PFSK-1 (cell line): ENCODE results near the gene CFAP251.

Experiments used
- FOXP2 ChIP-seq: optimal IDR thresholded peaks from 2 replicates; pipeline ENCODE3; 2011; ENCODE audit warnings: borderline replicate concordance, control low read depth, inconsistent platforms; ENCODE audit not compliant: insufficient read depth; ENCODE audit errors: extremely low read length, extremely low read depth
- POLR2AphosphoS5 ChIP-seq: IDR thresholded peaks from 2 replicates; pipeline ENCODE4 v1.6.1; 2012; ENCODE audit warnings: low read depth, mild to moderate bottlenecking, control low read depth, low read length, moderate library complexity
- SIN3A ChIP-seq: IDR thresholded peaks from 2 replicates; pipeline ENCODE4 v1.6.1; 2012; ENCODE audit warnings: mild to moderate bottlenecking, low read length, moderate library complexity, borderline replicate concordance; ENCODE audit not compliant: insufficient read depth
- TAF1 ChIP-seq: IDR thresholded peaks from 2 replicates; pipeline ENCODE4 v1.6.1; 2012; ENCODE audit warnings: low read length, control low read depth, borderline replicate concordance; ENCODE audit not compliant: insufficient read depth
- TF ChIP-seq, protein P1 (sequence below), 2 experiments: IDR thresholded peaks; 2 replicates each; pipeline versions ENCODE4 v1.6.1 to v1.8.0; 2011 to 2012; ENCODE audit warnings: low read depth in 2 of 2, low read length in 2 of 2, control low read depth in 1 of 2, inconsistent platforms in 1 of 2, mild to moderate bottlenecking in 1 of 2, moderate library complexity in 1 of 2; ENCODE audit not compliant: insufficient read depth in 1 of 2

The CFAP251 gene

DNA sequence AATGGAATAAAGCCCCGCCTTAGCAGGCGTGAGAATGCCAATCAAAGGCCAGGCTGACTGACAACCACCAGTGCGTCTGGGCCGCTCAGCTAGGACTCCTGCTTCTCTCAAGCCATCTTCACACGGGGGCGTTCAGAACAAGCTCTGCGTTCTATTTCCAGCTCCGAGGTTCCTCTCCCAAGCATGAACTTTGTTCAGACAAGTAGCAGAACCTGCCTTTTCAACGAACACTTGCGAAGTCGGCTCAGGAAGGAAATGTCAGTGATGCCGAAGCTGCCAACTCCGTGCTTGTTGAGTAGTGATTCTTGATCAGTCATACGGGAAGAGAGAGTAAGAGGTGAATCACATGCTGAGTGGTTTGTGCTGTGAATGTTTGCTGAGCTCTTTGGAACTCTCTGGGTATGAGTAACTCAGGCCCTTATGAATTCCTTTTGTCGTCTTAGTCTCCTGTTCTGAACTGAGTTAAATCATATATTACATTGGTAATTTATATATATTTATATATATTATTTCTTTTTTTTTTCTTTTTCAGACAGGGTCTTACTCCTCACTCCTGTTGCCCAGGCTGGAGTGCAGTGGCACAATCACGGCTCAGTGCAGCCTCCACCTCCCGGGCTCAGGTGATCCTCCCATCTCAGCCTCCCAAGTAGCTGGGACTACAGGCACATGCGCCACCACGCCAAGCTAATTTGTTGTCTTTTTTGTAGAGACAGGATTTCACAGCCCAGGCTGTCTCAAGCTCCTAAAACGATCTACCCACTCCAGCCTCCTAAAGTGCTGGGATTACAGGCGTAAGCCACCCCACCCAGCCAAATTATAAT lies 73.9 kb downstream of the CFAP251 start:
- TF ChIP-seq TAF1 (no peak), POLR2AphosphoS5 (no peak), SIN3A (no peak), FOXP2 (no peak)
- TF ChIP-seq, protein P1, sequence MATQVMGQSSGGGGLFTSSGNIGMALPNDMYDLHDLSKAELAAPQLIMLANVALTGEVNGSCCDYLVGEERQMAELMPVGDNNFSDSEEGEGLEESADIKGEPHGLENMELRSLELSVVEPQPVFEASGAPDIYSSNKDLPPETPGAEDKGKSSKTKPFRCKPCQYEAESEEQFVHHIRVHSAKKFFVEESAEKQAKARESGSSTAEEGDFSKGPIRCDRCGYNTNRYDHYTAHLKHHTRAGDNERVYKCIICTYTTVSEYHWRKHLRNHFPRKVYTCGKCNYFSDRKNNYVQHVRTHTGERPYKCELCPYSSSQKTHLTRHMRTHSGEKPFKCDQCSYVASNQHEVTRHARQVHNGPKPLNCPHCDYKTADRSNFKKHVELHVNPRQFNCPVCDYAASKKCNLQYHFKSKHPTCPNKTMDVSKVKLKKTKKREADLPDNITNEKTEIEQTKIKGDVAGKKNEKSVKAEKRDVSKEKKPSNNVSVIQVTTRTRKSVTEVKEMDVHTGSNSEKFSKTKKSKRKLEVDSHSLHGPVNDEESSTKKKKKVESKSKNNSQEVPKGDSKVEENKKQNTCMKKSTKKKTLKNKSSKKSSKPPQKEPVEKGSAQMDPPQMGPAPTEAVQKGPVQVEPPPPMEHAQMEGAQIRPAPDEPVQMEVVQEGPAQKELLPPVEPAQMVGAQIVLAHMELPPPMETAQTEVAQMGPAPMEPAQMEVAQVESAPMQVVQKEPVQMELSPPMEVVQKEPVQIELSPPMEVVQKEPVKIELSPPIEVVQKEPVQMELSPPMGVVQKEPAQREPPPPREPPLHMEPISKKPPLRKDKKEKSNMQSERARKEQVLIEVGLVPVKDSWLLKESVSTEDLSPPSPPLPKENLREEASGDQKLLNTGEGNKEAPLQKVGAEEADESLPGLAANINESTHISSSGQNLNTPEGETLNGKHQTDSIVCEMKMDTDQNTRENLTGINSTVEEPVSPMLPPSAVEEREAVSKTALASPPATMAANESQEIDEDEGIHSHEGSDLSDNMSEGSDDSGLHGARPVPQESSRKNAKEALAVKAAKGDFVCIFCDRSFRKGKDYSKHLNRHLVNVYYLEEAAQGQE (IDR thresholded peaks at IDR 0.05; ENCODE audit: insufficient read depth in 1 of 2, low read depth in 2 of 2, low read length in 2 of 2): no peak

DNA sequence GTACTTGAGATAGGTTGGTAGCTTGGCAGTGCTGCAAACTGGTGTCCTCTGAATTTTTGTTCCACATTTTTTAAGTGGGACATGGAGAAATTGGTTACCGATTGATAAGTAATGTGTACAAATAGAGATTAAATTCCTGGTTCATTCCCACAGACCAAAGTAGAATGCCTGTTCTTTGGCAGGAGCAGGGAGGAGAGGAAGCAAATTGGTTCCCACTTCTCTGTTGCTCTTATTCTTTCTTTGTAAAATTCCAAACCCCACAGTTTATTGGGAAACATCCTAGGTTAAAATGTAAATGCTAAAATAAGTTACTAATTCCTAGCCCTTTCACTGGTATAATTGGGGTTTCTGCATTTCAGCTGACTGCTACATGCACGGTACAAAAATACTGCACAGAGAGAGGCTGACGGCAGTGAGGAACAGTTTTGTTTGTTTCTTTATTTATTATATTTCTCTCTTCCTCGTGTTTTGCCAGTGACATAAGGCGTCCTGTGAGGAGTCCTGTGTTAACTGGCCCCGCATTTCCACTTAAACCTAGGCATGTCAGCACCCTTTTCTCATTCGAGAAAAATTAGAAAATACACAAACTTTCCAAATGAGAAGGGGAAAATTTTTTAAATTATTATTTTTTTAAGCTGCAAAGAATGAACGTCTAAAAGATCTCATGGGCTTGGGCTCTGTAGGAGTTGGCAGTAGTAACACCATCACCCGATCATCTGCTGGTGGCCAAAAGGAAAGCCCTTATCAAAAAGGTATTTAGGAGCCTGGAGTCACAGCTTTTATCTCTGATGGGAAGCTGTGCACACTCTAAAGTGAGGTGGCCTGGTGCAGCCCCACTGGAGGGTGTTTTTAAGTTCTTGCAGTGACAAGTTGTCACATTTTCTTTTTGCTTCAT lies 77.9 kb downstream of the CFAP251 start:
- TF ChIP-seq SIN3A: no peak
- no peak for TF ChIP-seq POLR2AphosphoS5
- TF ChIP-seq, protein P1 (IDR thresholded peaks at IDR 0.05; ENCODE audit: insufficient read depth in 1 of 2, low read depth in 2 of 2, low read length in 2 of 2): no peak
- TF ChIP-seq TAF1: no peak
- no peak for TF ChIP-seq FOXP2

DNA sequence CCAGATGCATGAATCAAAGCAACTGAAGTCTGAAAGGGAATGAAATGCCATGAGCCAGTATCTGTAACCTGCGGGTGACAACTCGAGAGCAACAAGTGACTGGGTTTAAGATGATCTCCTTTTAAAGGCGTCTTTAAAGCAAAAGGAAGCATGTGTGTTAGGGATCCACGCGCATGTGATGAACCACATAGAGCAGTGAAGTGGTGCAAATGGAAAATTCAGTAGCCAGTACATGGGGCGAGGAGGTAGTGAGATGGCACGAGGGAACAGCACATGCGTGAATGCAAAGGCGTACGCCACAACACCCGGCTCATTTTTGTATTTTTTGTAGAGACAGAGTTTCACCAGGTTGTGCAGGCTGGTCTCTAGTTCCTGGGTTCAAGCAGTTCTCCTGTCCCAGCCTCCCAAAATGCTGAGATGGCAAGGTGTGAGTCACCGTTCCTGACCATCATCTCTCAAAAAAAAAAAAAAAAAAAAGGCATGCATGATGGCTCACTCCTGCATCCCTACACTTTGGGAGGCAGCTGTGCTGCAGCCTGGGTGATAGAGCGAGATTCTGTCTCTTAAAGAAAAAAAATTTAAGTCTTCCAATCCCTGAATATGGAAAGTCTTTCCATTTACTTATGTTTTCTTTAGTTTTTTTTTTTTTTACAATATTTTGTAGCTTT lies 78.7 kb downstream of the CFAP251 start:
- TF ChIP-seq SIN3A (no peak), POLR2AphosphoS5 (no peak), TAF1 (no peak), FOXP2 (no peak)
- TF ChIP-seq, protein P1 (IDR thresholded peaks at IDR 0.05; ENCODE audit: insufficient read depth in 1 of 2, low read depth in 2 of 2, low read length in 2 of 2): no peak

DNA sequence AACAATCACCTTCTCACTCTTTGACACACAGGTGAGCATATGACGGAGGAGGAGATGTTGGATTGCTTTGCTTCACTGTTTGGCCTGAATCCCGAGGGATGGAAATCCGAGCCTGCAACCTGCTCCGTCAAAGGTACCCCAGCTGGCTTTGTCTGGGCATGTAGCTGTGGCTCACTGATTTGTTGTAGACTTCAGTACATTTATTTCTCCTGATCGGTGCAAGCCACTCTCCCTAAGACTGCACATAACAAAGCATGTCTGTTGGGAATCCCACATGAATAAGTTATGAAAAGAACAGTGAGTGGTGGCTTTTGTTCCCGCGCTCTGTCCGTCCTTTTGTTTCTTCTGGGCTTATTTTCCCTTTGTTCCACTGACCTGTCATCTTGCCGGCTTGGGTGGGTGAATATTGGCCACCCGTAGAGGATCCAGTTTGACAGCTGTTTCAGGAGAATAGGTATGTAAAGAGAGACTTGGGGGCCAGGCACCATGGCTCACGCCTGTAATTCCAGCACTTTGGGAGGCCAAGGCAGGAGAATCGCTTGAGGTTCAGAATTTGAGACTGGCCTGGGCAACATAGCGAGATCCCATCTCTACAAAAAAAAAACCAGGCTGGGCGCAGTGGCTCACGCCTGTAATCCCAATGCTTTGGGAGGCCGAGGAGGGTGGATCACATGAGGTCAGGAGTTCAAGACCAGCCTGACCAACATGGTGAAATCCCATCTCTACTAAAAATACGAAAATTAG lies 83.2 kb downstream of the CFAP251 start:
- TF ChIP-seq TAF1: no peak
- no peak for TF ChIP-seq POLR2AphosphoS5
- no peak for TF ChIP-seq FOXP2
- TF ChIP-seq, protein P1 (IDR thresholded peaks at IDR 0.05; ENCODE audit: insufficient read depth in 1 of 2, low read depth in 2 of 2, low read length in 2 of 2): no peak
- TF ChIP-seq SIN3A: no peak
